ENCODE results near the gene SLC22A15. TPM values are rescaled to one million over a fixed set of nuclear protein-coding genes. Genes with fewer than 3 reads are reported as not detected.

Gene SLC22A15
- total and polyA plus RNA-seq, 7 donors, result 0.99 to 3.3 (median 1.8) TPM; not detected in 1

DNA sequence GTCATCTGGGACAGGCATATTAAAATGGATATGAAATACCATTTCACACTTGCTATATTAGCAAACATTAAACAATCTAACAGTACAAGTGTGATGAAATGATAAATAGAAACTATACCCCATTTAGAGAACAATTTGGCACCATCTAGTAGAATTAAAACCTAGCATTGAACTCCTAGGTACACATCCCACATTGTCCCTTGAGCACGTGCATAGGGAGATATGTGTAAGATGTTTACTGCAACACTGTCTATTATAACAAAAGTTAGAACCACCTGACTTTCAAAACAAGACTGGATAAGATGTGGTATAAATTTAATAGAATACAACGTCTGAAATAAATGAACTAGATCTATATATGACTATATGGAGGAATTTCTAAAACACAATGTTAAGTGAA is 3.8 kb downstream of the SLC22A15 start:
- no peak for DNase-seq
- no peaks in the 10 kb centered on the region for H3K36me3 ChIP-seq
- H3K9me3 ChIP-seq, result no peaks in the 10 kb centered on the region
- no peak overlapping the region for H3K4me3 ChIP-seq
- intact Hi-C loops (cut with DNase I), result loop anchor here (2.0 kb wide), 1 partner anchor 173 kb away; no protein-coding TSS in a partner anchor
- peaks cover 4 to 13% (median 6%) of the 10 kb centered on the region in 3 donors for H3K27me3 ChIP-seq
- H3K27ac ChIP-seq, result no peak overlapping the region
- peaks cover 0 to 11% (median 5%) of the 10 kb centered on the region in 4 donors for H3K4me1 ChIP-seq
- TF ChIP-seq POLR2AphosphoS5 (IDR thresholded peaks at IDR 0.05) (no peak), EP300 (IDR thresholded peaks at IDR 0.05) (no peak), POLR2A (IDR thresholded peaks at IDR 0.05) (no peak)
- TF ChIP-seq, protein P1, sequence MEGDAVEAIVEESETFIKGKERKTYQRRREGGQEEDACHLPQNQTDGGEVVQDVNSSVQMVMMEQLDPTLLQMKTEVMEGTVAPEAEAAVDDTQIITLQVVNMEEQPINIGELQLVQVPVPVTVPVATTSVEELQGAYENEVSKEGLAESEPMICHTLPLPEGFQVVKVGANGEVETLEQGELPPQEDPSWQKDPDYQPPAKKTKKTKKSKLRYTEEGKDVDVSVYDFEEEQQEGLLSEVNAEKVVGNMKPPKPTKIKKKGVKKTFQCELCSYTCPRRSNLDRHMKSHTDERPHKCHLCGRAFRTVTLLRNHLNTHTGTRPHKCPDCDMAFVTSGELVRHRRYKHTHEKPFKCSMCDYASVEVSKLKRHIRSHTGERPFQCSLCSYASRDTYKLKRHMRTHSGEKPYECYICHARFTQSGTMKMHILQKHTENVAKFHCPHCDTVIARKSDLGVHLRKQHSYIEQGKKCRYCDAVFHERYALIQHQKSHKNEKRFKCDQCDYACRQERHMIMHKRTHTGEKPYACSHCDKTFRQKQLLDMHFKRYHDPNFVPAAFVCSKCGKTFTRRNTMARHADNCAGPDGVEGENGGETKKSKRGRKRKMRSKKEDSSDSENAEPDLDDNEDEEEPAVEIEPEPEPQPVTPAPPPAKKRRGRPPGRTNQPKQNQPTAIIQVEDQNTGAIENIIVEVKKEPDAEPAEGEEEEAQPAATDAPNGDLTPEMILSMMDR (IDR thresholded peaks at IDR 0.05), result no peak
- 68 to 80% methylated on average over 2 of the region's 2 CpGs for WGBS, 2 donors

DNA sequence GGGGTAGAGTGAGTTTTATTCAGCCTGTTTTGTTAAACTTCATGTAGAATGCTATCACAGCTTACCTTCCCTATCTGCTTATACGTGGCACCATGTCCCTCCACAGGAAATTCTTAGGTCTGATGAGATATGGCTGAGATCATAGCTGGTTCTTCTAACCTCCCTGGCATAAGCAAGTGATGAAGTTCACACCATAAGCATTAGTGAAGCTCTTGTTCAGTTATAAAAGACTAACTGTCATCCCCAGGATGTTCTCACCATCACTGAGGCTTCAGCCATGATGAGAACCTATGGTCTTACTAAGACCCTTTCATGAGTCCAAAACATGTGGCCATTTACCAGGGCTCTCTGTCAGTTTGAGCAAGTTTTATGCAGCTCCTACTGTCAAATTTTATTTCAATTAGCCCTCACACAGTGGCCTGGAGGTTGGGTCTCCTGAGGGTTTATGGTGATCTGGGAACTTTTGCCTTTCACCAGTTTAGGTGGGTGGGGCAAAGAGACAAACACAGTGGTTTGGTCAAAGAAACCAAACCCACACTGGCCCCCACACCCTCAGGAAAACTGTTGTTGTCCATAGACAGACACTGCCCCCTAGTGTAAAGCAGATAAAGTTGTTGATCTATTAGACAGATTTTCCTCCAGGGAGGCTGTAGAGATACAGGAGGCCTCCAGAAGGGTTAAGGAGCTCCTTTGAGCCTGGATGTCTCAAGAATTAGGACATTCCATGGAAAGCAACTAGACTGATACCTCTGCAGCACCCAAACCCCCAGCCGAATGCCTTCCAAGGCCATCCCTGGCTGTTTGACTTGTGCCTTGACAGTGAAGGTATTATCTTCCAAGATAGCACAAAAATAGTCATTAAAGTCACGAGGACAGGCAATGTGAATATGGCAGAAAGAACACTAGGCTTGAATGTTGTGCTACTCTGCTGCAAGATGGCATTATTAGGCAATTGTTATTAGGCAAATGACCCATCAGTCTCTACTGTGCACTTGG is 5.0 kb downstream of the SLC22A15 start:
- no peak for DNase-seq
- Histone ChIP-seq H3K36me3 (no peaks in the 10 kb centered on the region), H3K4me3 (no peak overlapping the region), H3K4me1 (peaks cover 0 to 7% (median 5%) of the 10 kb centered on the region in 4 donors), H3K27ac (no peak overlapping the region), H3K9me3 (no peaks in the 10 kb centered on the region), H3K27me3 (peaks cover 4 to 13% (median 6%) of the 10 kb centered on the region in 3 donors)
- intact Hi-C loops (cut with DNase I), result loop anchor here (2.0 kb wide), 1 partner anchor 174 kb away; no protein-coding TSS in a partner anchor
- no peak for TF ChIP-seq POLR2A (IDR thresholded peaks at IDR 0.05)
- TF ChIP-seq, protein P1 (IDR thresholded peaks at IDR 0.05), result peak in 3 of 4 experiments; percentile 38 to 52 (median 43)
- WGBS, 2 donors, result 44 to 66% methylated on average over 3 of the region's 3 CpGs

DNA sequence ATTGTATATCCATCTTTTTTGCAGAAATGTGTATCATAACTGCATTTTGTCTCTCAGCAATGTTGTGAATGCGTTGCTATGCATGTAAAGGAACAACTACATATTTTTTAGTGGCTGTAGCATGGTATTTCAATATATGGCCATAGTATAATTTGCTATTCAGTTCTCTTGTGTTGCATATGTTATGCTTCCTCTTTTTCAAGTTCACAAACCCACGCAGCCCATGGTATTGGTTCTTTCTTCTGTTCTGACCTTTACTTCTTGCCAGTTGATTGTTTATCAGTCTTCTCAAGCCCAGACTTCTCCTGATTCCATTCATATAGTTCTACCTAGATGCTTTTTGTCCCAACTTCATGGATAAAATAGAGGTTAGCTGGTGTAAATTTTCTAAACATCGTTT is 6.1 kb downstream of the SLC22A15 start:
- Histone ChIP-seq H3K9me3 (no peaks in the 10 kb centered on the region), H3K27me3 (peaks cover 0 to 3% (median 1%) of the 10 kb centered on the region in 3 donors), H3K27ac (no peak overlapping the region), H3K4me1 (no peaks in the 10 kb centered on the region), H3K4me3 (no peak overlapping the region), H3K36me3 (no peaks in the 10 kb centered on the region)
- DNase-seq, result no peak
- no peak for TF ChIP-seq POLR2A (IDR thresholded peaks at IDR 0.05)
- TF ChIP-seq, protein P1 (IDR thresholded peaks at IDR 0.05), result no peak
- no peak for TF ChIP-seq POLR2AphosphoS5 (IDR thresholded peaks at IDR 0.05)
- intact Hi-C loops (cut with DNase I), result no loop called here
- 60 to 67% methylated on average over 3 of the region's 3 CpGs for WGBS, 2 donors

DNA sequence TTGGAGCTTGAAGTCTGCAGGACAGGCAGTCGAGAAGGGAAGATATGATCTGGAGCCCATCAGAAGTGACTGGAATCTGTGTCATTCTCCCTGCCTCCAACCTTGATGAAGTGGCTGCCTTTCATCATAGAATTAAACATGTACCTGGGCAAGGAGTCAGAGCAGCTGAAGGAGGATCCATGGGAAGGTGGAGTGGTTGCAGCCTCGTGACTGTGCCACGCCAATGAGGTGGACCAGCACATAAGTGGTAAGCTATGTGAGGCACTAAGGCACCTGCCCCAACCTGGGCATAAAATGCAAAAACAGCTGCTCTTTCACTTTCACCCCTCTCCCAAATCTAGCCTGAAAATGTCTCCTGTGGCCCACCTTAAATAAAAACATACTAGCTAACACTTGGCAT is 7.3 kb downstream of the SLC22A15 start:
- 83 to 86% methylated on average over 3 of the region's 3 CpGs for WGBS, 2 donors
- no peak for DNase-seq
- H3K27ac ChIP-seq, result no peak overlapping the region
- no peaks in the 10 kb centered on the region for H3K36me3 ChIP-seq
- H3K27me3 ChIP-seq, result no peaks in the 10 kb centered on the region
- no peaks in the 10 kb centered on the region for H3K9me3 ChIP-seq
- no peaks in the 10 kb centered on the region for H3K4me1 ChIP-seq
- TF ChIP-seq POLR2AphosphoS5 (IDR thresholded peaks at IDR 0.05) (no peak), POLR2A (IDR thresholded peaks at IDR 0.05) (no peak), EP300 (IDR thresholded peaks at IDR 0.05) (no peak)
- H3K4me3 ChIP-seq, result no peak overlapping the region
- intact Hi-C loops (cut with DNase I), result no loop called here

DNA sequence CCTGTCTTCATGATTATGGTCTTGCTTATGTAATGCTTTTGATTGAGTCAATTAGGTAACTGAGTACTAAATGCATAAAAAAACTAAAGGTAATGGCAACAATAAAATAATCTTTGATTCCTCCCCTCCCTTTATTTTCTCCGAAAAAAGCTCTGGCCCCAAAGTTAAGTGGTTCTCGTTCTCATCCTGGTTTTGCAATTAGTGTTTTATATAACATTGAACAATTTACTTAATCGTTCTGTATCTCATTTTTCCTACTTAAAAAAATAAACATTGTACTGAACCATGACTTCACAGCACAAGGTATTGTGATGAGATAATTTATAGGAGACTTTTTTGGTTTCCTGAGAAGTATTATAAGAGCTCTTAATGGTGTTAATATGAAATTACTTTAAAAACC is 11.3 kb downstream of the SLC22A15 start:
- TF ChIP-seq POLR2A (IDR thresholded peaks at IDR 0.05) (no peak), EP300 (IDR thresholded peaks at IDR 0.05) (no peak), POLR2AphosphoS5 (IDR thresholded peaks at IDR 0.05) (no peak)
- TF ChIP-seq, protein P1 (IDR thresholded peaks at IDR 0.05), result no peak
- no peak for DNase-seq
- no peaks in the 10 kb centered on the region for H3K9me3 ChIP-seq
- 77 to 78% methylated on average over 3 of the region's 3 CpGs for WGBS, 2 donors
- no peaks in the 10 kb centered on the region for H3K4me1 ChIP-seq
- H3K27ac ChIP-seq, result no peak overlapping the region
- no peaks in the 10 kb centered on the region for H3K36me3 ChIP-seq
- no peak overlapping the region for H3K4me3 ChIP-seq
- intact Hi-C loops (cut with DNase I), result no loop called here
- H3K27me3 ChIP-seq, result no peaks in the 10 kb centered on the region
